ENCODE measurements around the gene C17orf114.

DNA sequence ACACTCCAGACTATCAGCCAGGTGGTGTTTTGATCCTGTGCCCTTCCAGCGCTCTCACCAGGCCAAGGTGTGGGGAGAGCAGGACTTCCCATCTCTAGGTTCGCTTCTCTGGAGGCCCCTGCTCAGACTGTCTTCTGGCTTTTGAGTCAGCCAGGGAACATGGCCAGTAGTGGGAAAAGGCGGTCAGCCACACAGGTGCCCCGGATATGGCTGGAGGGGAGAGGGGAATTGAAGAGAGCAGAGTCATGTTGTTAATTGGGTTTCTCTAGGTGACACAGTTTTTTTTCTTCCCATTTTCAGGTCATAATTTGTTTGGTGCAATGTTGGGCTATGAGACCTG lies 32.5 kb upstream of the C17orf114 start:
- TF ChIP-seq CTCF (IDR thresholded peaks at IDR 0.05) (no peak), POLR2A (IDR thresholded peaks at IDR 0.05) (no peak)

Measured in tibial nerve (tissue), 3 donors.